ENCODE data around the gene AP2B1.

DNA sequence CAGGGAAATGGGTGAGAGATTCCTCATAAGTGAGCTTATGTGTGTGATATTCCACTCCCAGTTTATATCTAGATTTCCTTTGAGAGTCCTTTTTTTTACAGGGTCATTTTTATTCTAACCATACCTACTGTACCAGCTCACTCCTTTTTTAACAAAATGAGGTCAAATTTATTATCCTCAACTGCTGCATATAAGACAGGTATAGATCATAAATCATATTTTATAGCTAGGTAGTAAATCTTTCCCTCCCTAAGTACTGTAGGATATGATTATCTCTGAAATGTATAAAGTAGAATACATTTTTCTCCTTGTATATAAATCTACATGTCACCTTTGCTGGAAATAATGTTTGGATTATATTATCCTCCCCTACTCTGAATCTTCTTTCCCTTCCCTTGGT is 31.5 kb downstream of the AP2B1 start:
- TF ChIP-seq, protein P1, sequence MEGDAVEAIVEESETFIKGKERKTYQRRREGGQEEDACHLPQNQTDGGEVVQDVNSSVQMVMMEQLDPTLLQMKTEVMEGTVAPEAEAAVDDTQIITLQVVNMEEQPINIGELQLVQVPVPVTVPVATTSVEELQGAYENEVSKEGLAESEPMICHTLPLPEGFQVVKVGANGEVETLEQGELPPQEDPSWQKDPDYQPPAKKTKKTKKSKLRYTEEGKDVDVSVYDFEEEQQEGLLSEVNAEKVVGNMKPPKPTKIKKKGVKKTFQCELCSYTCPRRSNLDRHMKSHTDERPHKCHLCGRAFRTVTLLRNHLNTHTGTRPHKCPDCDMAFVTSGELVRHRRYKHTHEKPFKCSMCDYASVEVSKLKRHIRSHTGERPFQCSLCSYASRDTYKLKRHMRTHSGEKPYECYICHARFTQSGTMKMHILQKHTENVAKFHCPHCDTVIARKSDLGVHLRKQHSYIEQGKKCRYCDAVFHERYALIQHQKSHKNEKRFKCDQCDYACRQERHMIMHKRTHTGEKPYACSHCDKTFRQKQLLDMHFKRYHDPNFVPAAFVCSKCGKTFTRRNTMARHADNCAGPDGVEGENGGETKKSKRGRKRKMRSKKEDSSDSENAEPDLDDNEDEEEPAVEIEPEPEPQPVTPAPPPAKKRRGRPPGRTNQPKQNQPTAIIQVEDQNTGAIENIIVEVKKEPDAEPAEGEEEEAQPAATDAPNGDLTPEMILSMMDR (IDR thresholded peaks at IDR 0.05; ENCODE audit: low read length): no peak
- TF ChIP-seq EZH2phosphoT487 (IDR thresholded peaks at IDR 0.05; ENCODE audit: low read length): no peak
